Naive thymus-derived CD8-positive, alpha-beta T cell (primary cell): Measurements from ENCODE around the gene SSTR4. TPM values are rescaled to one million over a fixed set of nuclear protein-coding genes. Genes with fewer than 3 reads are reported as not detected.
A peak's percentile ranks its signal among the peaks of the same experiment; 100 is the strongest.

ENCODE experiments used
- ATAC-seq, 2 donors: fragments of 150-1000 bp; cut with Tn5 transposase in 1 of 2; sonication (Bioruptor Pico), chemical (Tn5 transposase) in 1 of 2; 1 replicate in 1 of 2; 2 replicates in 1 of 2; pipeline ENCODE4 v1.10.0; 2021; ENCODE audit warnings: mild to moderate bottlenecking in 2 of 2, moderate library complexity in 2 of 2
- POLR2A ChIA-PET: fragments of 350-600 bp; sonication (Branson Sonifier 250); formaldehyde crosslinking; loops from one replicate; lab custom pipeline; 2021; ENCODE audit warnings: antibody characterized with exemption; lab: Charles Lee
- DNase-seq, 10 donors: peaks; one replicate each; pipeline versions ENCODE4 v3.0.0 to v3.0.0-alpha.2; 2020 to 2022
- H3K27ac Mint-ChIP-seq, 10 donors: one replicate each; pipeline ENCODE4 v1.8.0; 2020 to 2022; ENCODE audit warnings: mild to moderate bottlenecking in 10 of 10, mixed read lengths in 10 of 10, moderate library complexity in 4 of 10, inconsistent platforms in 1 of 10
- H3K27me3 Mint-ChIP-seq, 5 donors: one replicate each; pipeline ENCODE4 v1.8.0; 2021 to 2022; ENCODE audit warnings: mixed read lengths in 5 of 5
- H3K36me3 Mint-ChIP-seq, 3 donors: one replicate each; pipeline ENCODE4 v1.8.0; 2020 to 2022; ENCODE audit warnings: mixed read lengths in 3 of 3, mild to moderate bottlenecking in 2 of 3, inconsistent platforms in 1 of 3
- H3K4me1 Mint-ChIP-seq, 4 donors: one replicate each; pipeline ENCODE4 v1.8.0; 2021 to 2022; ENCODE audit warnings: mixed read lengths in 4 of 4
- H3K4me3 Mint-ChIP-seq, 10 donors: one replicate each; pipeline ENCODE4 v1.8.0; 2020 to 2022; ENCODE audit warnings: mild to moderate bottlenecking in 10 of 10, mixed read lengths in 10 of 10, moderate library complexity in 6 of 10, inconsistent platforms in 1 of 10
- H3K9me3 Mint-ChIP-seq, 9 donors: one replicate each; pipeline ENCODE4 v1.8.0; 2020 to 2022; ENCODE audit warnings: mixed read lengths in 9 of 9, mild to moderate bottlenecking in 3 of 9, inconsistent platforms in 1 of 9, moderate library complexity in 1 of 9
- polyA plus RNA-seq, 3 donors: library from polyadenylated mRNA; unstranded; fragments of 300-500 nt; fragmentation: Illumina TruSeq; gene quantifications; one replicate each; pipeline ENCODE4 v1.2.3, GENCODE V29; 2021
- total RNA-seq, 8 experiments: library from RNA in 2 of 8; stranded (reverse) in 2 of 8; gene quantifications; one replicate each; pipeline ENCODE4 v1.2.3 and lab custom pipeline; 2021 to 2026

The SSTR4 gene
- total and polyA plus RNA-seq, 5 experiments from 2014 or later: not detected

DNA sequence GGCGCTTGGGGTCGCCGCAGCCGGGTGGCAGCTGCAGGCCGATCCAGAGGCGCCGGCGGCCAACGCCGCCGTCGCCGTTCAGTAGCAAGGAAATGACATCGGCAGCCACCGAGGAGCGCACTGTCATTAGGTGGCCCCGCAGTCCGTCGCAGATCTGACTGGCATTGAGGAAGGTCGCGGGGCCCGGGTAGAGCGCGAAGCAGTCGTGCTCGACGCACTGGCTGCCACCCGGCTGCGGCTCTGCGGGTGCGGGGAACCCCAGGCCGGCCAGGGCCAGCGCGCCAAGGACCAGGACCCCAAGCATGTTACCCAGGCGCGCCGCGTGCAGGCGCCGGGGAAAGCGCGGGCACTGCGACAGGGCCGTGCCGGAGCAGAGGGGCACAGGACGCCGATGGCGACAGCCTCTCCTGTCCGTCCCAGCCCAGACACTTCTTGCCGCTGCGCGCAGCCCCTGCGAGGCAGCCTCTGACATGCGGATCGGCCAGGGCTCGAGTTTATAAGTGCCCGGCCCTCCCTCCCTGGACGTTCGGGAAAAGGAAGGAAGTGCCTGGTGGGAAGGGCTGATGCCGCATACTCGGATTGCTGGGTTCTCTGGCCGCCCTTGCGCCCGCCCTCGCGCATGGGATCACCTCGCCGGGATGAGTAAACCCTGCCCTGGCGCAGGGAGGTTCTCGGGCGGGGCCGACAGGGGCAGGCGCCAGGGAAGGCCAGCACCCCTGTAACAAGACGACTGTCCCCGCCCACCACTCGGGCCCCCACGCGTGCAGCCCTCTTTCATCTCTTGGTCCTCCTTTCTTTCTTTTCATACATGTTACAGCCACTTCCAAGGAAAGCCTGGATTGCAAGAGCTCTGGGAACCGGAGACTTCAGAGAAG is 14.3 kb downstream of the SSTR4 start, which contains the start of gene THBD:
Gene THBD, minus strand, starts transcription at position 472 of the 875 bp plus-strand sequence. Its CDS starts 168 bp downstream, at position 304.
- peaks cover 17 to 63% (median 36%) of the 10 kb centered on the region in 5 donors for H3K27me3 Mint-ChIP-seq
- POLR2A ChIA-PET: no interaction called here
- peak within 1 kb of the TSS in 1 of 10 donors; percentile 3 for H3K27ac Mint-ChIP-seq
- peaks cover 0 to 3% (median 0%) of the 10 kb centered on the region in 9 donors for H3K9me3 Mint-ChIP-seq
- H3K36me3 Mint-ChIP-seq: peaks cover 0 to 4% (median 2%) of the 10 kb centered on the region in 3 donors
- H3K4me3 Mint-ChIP-seq: peak within 1 kb of the TSS in 1 of 10 donors; percentile 55
- no peak for DNase-seq
- no peak for ATAC-seq
- H3K4me1 Mint-ChIP-seq: peaks cover 0 to 6% (median 6%) of the 10 kb centered on the region in 4 donors

DNA sequence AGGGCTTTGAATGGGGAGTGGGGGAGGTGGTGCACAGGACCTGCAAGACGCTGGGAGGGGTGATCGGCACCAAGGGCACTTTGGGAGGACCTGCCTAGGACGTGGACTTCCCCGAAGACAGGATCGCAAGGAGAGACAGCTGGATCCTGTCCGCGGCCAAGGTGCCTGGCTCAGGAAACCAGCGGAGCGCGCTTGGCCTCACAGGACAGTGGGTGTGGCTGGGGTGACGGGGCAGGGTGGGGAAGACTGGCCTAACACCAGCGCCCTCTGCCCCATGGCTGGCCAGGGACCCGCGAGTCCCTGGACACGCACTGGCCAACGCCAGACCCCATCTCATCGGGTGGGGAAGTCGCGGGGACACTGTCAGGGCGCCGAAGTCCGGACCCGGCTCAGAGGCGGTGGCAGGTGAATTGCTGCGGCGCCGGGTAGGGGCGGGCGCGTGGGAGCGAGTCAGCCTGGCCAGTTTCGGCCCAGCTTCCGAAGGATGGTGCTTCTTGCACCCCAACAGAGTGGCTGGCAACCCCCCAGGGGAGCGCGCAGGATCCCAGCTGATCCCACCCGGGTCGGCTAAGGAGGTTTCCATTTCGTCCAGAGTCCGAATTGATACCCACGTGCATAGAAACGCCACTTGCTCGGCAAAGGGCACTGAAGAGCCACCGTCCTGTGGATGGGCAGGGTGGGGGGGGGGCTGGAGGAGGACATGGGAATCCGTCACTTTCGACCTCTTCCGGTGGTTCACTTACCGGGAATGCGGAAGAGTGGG is 15.1 kb downstream of the SSTR4 start:
- no peak for ATAC-seq
- peaks cover 17 to 58% (median 32%) of the 10 kb centered on the region in 5 donors for H3K27me3 Mint-ChIP-seq
- peaks cover 0 to 6% (median 6%) of the 10 kb centered on the region in 4 donors for H3K4me1 Mint-ChIP-seq
- H3K27ac Mint-ChIP-seq: peak overlapping the region in 1 of 10 donors; percentile 3
- peak overlapping the region in 1 of 10 donors; percentile 55 for H3K4me3 Mint-ChIP-seq
- POLR2A ChIA-PET: no interaction called here
- DNase-seq: no peak
- H3K9me3 Mint-ChIP-seq: peaks cover 0 to 3% (median 0%) of the 10 kb centered on the region in 9 donors
- peaks cover 0 to 4% (median 2%) of the 10 kb centered on the region in 3 donors for H3K36me3 Mint-ChIP-seq

DNA sequence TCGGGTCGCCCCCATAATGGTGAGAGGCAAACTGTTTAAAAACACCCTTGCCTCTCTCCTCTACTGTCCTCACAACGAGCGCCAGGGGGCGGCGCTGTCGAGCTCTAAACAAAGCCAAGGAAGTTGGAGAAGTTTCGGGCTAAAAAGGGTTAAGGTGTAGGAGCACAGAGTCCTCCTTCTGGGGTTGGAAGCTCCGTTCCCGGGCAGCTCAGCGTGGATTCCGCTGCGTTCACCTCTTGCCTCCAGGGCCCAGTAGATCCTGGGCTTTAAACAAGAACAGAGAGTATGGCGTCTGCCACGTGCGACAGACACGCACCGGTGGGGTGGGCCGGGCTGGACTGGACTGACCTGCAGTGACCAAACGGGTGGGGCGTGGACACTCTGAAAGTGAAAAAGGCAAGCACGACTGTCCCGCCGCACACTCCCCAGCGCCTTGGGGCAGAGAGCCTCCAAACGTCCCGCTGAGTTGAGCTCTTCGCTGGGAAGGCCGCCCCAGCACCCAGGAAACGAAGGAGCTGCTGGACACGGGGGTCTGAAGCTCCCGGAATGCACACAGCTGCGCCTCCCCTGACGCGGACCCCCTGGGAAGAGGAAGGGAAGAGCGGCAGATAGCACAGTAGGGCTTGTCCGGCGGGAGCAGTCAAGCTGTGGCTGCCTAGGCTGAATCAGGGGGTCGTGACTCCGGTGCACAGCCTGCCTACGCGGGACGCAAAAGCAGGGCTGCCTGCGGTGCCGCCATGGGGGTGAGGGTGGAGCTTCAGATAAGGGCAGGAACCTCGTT is 15.9 kb downstream of the SSTR4 start:
- ATAC-seq (no peak), DNase-seq (no peak)
- H3K36me3 Mint-ChIP-seq: peaks cover 0 to 4% (median 2%) of the 10 kb centered on the region in 3 donors
- H3K9me3 Mint-ChIP-seq: peaks cover 0 to 4% (median 0%) of the 10 kb centered on the region in 9 donors
- POLR2A ChIA-PET: no interaction called here
- H3K27me3 Mint-ChIP-seq: peaks cover 17 to 56% (median 30%) of the 10 kb centered on the region in 5 donors
- no peak overlapping the region for H3K27ac Mint-ChIP-seq
- peak overlapping the region in 1 of 10 donors; percentile 24 for H3K4me3 Mint-ChIP-seq
- peaks cover 0 to 6% (median 6%) of the 10 kb centered on the region in 4 donors for H3K4me1 Mint-ChIP-seq

DNA sequence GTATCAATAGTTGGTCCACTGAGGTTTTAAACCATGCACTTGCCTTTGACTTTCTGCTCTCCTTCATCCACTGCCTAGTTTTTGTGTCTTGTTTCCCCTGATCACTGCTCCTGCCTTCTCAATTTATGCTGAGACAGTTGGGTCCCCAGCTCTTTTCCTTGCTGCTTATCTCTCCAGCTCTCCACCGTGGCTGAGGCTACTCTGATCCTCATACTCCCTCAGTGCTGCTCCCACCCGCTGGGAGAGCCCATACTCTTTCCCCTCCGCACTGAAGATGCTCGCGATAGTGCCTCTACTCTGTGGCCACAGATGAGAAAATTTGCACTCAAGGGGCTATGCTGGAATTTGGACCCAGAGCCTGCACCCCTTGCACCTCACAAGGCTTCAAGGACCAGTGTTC is 17.8 kb downstream of the SSTR4 start:
- peaks cover 16 to 43% (median 24%) of the 10 kb centered on the region in 5 donors for H3K27me3 Mint-ChIP-seq
- no peaks in the 10 kb centered on the region for H3K36me3 Mint-ChIP-seq
- H3K9me3 Mint-ChIP-seq: peaks cover 0 to 9% (median 2%) of the 10 kb centered on the region in 9 donors
- POLR2A ChIA-PET: no interaction called here
- H3K27ac Mint-ChIP-seq: no peak overlapping the region
- no peak for DNase-seq
- H3K4me3 Mint-ChIP-seq: no peak overlapping the region
- no peak for ATAC-seq
- peaks cover 0 to 6% (median 3%) of the 10 kb centered on the region in 4 donors for H3K4me1 Mint-ChIP-seq

DNA sequence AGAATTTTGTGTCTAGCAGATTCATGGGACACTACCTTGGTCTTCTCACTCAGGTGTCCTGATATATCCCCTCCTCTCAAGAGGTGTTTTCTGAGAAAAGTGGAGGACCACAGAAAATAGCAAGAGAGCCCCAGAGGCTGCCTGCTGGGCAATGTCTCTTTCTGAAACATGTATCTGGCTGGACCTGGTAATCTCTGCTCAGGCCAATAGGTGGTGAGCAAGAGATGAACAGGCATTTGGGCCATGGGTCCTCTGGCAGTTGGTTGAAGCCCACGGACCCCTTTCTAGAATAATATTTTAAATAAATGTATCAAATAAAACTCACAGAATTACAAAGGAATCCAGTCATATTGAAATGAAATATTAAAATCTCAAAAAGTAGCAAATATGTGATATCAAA is 23.1 kb downstream of the SSTR4 start:
- H3K27ac Mint-ChIP-seq: no peak overlapping the region
- no peak for DNase-seq

DNA sequence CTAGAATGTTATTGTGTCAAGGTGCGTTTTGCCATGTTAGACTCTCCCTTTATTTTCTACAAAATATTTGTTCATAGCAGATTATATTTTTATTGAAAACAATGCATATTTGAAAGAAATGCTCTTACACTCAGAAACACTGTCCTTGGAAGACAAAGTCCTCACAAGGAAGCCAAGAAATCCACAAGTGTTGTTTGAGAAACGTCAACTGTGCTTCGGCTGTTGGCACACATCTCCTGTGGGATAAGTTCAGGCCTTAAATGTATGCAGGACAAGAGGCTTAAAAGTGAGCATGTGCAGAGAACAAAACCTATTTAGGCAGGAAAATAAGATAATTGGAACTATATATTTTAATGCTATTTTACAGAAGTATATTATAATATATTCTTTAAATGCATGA is 23.9 kb downstream of the SSTR4 start:
- Mint-ChIP-seq H3K27ac (no peak overlapping the region), H3K4me3 (no peak overlapping the region), H3K9me3 (peaks cover 0 to 9% (median 0%) of the 10 kb centered on the region in 9 donors), H3K4me1 (peaks cover 0 to 3% (median 0%) of the 10 kb centered on the region in 4 donors), H3K27me3 (peaks cover 0 to 9% (median 0%) of the 10 kb centered on the region in 5 donors), H3K36me3 (no peaks in the 10 kb centered on the region)
- POLR2A ChIA-PET: no interaction called here
- ATAC-seq (no peak), DNase-seq (no peak)

More for the DNA sequence above, 23.1 kb downstream of the SSTR4 start:
- no peak for ATAC-seq
- POLR2A ChIA-PET: no interaction called here
- H3K4me1 Mint-ChIP-seq: peaks cover 0 to 3% (median 0%) of the 10 kb centered on the region in 4 donors
- no peak overlapping the region for H3K4me3 Mint-ChIP-seq
- peaks cover 3 to 10% (median 6%) of the 10 kb centered on the region in 5 donors for H3K27me3 Mint-ChIP-seq
- H3K36me3 Mint-ChIP-seq: no peaks in the 10 kb centered on the region
- peaks cover 0 to 9% (median 0%) of the 10 kb centered on the region in 9 donors for H3K9me3 Mint-ChIP-seq

DNA sequence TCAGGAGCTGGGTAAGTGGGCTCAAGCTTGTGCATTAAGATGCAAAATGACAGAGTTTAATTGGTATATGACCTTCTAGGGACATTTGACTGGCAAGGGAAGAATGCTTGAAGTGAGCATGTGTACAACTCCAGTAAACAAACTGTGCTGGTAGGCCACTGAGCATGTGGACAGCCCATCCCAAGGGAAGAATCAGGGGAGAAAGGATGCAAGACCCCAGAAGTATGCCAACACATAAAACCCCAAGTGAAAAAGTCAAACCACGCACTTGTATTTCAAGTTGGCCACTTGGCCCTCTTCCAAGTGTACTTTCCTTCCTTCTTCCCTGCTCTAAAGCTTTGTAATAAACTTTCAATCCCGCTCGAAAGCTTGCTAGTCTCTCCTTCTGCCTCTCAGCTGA is 24.7 kb downstream of the SSTR4 start:
- POLR2A ChIA-PET: no interaction called here
- no peak overlapping the region for H3K27ac Mint-ChIP-seq
- no peak for ATAC-seq
- no peaks in the 10 kb centered on the region for H3K36me3 Mint-ChIP-seq
- H3K9me3 Mint-ChIP-seq: peaks cover 0 to 9% (median 0%) of the 10 kb centered on the region in 9 donors
- no peak for DNase-seq
- no peak overlapping the region for H3K4me3 Mint-ChIP-seq
- peaks cover 0 to 3% (median 0%) of the 10 kb centered on the region in 4 donors for H3K4me1 Mint-ChIP-seq
- peaks cover 0 to 10% (median 0%) of the 10 kb centered on the region in 5 donors for H3K27me3 Mint-ChIP-seq

DNA sequence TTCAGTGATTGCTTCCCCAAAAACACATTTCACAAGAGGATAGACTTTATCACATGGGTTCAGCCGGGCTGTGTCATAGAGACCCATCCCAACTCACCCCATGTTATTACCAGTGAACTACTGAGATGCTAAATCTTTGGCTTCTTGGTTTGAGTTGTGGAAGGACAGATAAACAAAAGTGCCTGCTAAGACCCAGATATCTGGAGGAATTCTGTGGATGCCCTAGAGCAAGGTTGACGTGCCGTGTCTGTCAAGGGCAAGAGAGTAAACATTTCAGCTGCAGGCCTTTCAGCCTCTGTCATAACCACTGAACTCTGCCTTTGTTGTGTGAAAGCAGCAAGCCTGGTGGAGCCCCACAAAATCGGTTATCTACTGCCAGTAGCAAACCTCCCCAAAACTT is 25.5 kb downstream of the SSTR4 start:
- no peak for ATAC-seq
- Mint-ChIP-seq H3K36me3 (no peaks in the 10 kb centered on the region), H3K27me3 (peaks cover 0 to 13% (median 0%) of the 10 kb centered on the region in 5 donors)

DNA sequence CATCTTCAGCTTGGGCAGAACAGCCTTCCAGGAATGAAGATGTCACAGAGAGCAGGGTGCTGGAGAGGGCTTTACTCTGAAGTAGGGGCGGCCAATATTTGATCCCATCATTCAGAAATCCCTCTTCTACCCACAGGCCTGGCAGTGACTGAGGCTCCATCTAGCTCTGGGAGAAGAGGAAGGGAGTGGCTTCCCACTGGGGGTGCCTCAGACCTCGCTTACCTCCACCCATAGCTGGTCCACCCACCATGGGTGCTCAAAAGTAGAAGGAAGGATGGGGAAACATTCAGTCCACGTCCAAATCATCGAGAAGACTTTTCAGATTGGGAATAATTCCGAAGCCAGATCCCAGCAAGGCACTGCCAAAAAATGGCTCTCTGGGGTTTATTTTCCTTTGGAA is 26.1 kb downstream of the SSTR4 start:
- POLR2A ChIA-PET: no interaction called here

More for the DNA sequence above, 25.5 kb downstream of the SSTR4 start:
- H3K9me3 Mint-ChIP-seq: peaks cover 0 to 9% (median 0%) of the 10 kb centered on the region in 9 donors
- H3K4me1 Mint-ChIP-seq: peaks cover 0 to 3% (median 0%) of the 10 kb centered on the region in 4 donors
- POLR2A ChIA-PET: no interaction called here
- no peak overlapping the region for H3K27ac Mint-ChIP-seq
- H3K4me3 Mint-ChIP-seq: no peak overlapping the region
- no peak for DNase-seq

DNA sequence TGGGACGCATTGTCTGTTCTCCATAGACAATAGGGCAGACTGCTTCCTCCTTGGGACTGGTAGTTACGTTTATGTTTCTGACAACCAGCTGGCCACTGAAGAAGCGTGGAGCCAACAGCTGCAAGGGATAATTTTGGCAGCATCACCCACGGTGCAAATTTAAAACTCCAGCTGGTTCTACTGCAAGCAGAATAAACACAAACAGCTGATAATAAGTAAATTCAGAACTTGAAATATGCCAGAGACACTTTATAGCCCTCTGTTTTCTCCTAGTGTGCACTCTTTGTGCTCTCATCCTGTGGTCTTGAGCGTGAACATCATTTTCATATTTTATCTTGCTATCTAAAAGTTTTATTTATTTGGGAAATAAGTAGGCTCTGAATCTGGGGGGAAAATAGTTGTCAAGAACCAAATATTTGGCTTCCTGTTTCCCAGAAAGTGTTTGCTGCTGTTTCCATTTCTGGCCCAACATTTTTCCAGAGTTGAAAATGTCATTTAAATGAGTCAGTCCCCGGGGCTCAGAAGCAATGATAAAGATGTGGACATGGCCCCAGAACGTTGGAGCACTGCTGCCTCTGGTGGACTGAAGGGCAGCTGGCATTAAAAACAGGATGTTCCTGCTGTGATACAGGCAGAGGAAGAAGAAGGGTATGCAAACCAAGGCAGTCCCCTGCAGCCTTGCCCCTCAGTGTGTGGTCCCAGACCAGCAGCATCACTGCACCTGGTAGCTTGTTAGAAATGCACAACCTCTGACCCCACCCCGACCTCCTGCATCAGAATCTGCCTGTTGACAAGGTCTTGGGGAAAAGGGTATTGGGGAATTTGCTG is 26.8 kb downstream of the SSTR4 start:
- ATAC-seq (no peak), DNase-seq (no peak)
- H3K27ac Mint-ChIP-seq: no peak overlapping the region
- no peaks in the 10 kb centered on the region for H3K36me3 Mint-ChIP-seq
- H3K9me3 Mint-ChIP-seq: peaks cover 0 to 3% (median 0%) of the 10 kb centered on the region in 9 donors
- peaks cover 0 to 17% (median 0%) of the 10 kb centered on the region in 5 donors for H3K27me3 Mint-ChIP-seq
- POLR2A ChIA-PET: no interaction called here
- H3K4me1 Mint-ChIP-seq: peaks cover 0 to 3% (median 0%) of the 10 kb centered on the region in 4 donors
- no peak overlapping the region for H3K4me3 Mint-ChIP-seq

More for the DNA sequence above, 26.1 kb downstream of the SSTR4 start:
- DNase-seq: no peak
- no peak overlapping the region for H3K4me3 Mint-ChIP-seq
- H3K36me3 Mint-ChIP-seq: no peaks in the 10 kb centered on the region
- peaks cover 0 to 13% (median 0%) of the 10 kb centered on the region in 5 donors for H3K27me3 Mint-ChIP-seq
- no peak for ATAC-seq
- H3K9me3 Mint-ChIP-seq: peaks cover 0 to 6% (median 0%) of the 10 kb centered on the region in 9 donors
- peaks cover 0 to 3% (median 0%) of the 10 kb centered on the region in 4 donors for H3K4me1 Mint-ChIP-seq
- no peak overlapping the region for H3K27ac Mint-ChIP-seq

DNA sequence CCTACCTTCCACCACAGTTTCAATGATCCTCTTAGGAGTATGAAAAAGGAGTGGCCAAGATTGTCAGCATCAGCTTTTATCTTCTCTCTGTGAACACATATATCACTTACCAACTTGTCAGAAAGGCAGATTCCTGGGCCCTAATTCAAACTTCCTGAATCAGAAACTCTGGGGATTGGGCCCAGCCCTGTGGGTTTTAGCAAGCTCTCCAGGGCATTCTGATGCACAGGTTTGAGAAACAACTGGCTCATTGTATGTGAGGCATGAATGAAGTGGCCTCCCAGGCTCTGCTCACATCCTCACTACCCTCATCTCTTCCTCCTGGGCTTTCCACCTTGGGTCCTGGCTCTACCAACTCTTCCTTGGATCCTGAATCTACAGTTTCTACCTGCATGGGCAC is 27.5 kb downstream of the SSTR4 start:
- Mint-ChIP-seq H3K4me3 (no peak overlapping the region), H3K27me3 (peaks cover 0 to 14% (median 0%) of the 10 kb centered on the region in 5 donors), H3K27ac (no peak overlapping the region), H3K4me1 (peaks cover 0 to 3% (median 0%) of the 10 kb centered on the region in 4 donors), H3K9me3 (no peaks in the 10 kb centered on the region), H3K36me3 (no peaks in the 10 kb centered on the region)
- DNase-seq (no peak), ATAC-seq (no peak)
- POLR2A ChIA-PET: no interaction called here
